Testis (tissue), 3 donors: ENCODE results near the gene TLN1. TPM values are rescaled to one million over a fixed set of nuclear protein-coding genes. Genes with fewer than 3 reads are reported as not detected.

Experiments used
- DNase-seq: peaks from one replicate; pipeline ENCODE4 v3.0.0-alpha.2; 2019
- H3K27ac ChIP-seq, 2 donors: fragments of 200-600 bp; sonication (generic); one replicate each; pipeline ENCODE4 v1.5.1; 2019
- H3K27me3 ChIP-seq: fragments of 200-600 bp; sonication (generic); one replicate; pipeline ENCODE4 v1.5.1; 2019
- H3K36me3 ChIP-seq: fragments of 200-600 bp; sonication (generic); one replicate; pipeline ENCODE4 v1.5.1; 2017; ENCODE audit warnings: low read depth; ENCODE audit errors: missing control alignments
- H3K4me1 ChIP-seq: fragments of 200-600 bp; sonication (generic); one replicate; pipeline ENCODE4 v1.5.1; 2019
- H3K4me3 ChIP-seq, 2 donors: fragments of 200-600 bp; sonication (generic); one replicate each; pipeline ENCODE4 v1.5.1; 2017 to 2019
- H3K9me3 ChIP-seq: fragments of 200-600 bp; sonication (generic); one replicate; pipeline ENCODE4 v1.5.1; 2017
- POLR2A ChIP-seq: fragments of 450-650 bp; IDR thresholded peaks from one replicate; pipeline ENCODE4 v1.6.1; 2017; ENCODE audit warnings: antibody characterized with exemption, mild to moderate bottlenecking, moderate library complexity
- WGBS, 2 donors: methylation state at CpG; one replicate each; pipeline ENCODE4 v1.1.5; 2018; 5-methylcytosine and 5-hydroxymethylcytosine counted together
- intact Hi-C: fragments of 100-400 bp; cut with DNase I; formaldehyde crosslinking; loops from one replicate; pipeline ENCODE4 v1.15.1; 2023; ENCODE audit warnings: low total_unique reads
- polyA plus RNA-seq: library from polyadenylated mRNA; stranded (reverse); fragments of 350-450 nt; fragmentation: Illumina TruSeq; extraction: RNeasy Lipid Tissue Mini Kit (QIAGEN cat#74804); gene quantifications from one replicate; pipeline ENCODE4 v1.2.3, GENCODE V29; 2014; ENCODE audit warnings: low read depth, low replicate concordance; ENCODE audit not compliant: insufficient read depth
- total RNA-seq, 2 donors: library from RNA; depleted of rRNA; stranded (reverse); fragments of >200 nt; gene quantifications; one replicate each; pipeline ENCODE4 v1.2.3, GENCODE V29; 2016
- TF ChIP-seq, protein P1 (sequence below), 3 experiments: fragments of 450-650 bp in 2 of 3; fragments of 200-600 bp in 1 of 3; sonication (generic) in 1 of 3; IDR thresholded peaks; one replicate each; pipeline ENCODE4 v1.5.1; 2016 to 2019; ENCODE audit warnings: antibody characterized with exemption in 3 of 3, mild to moderate bottlenecking in 2 of 3, moderate library complexity in 1 of 3

Gene TLN1
- total and polyA plus RNA-seq, 3 donors from 2014 or later, result 134 to 201 (median 171) TPM

DNA sequence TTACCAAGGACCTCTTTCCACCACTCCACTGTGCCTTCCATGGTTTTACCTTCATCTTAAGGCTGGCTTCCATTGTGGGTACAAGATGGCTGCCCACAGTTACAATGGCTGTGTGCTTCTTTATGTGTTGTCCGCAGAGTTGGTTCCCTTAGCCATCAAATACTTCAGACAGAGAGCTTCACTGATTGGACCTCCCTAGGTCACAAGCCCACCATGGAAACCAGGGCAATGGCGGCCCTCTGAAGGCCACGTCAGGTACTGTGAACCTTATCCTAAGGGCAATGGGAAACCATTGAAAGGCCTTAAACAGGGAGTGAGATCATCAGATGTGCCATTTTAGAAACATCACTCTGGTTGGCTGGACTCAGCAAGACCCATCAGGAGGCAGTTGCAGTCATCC lies 64.1 kb downstream of the TLN1 start:
- no peak for DNase-seq
- Histone ChIP-seq H3K27me3 (no peaks in the 10 kb centered on the region), H3K9me3 (no peaks in the 10 kb centered on the region), H3K4me1 (peaks cover 6% of the 10 kb centered on the region), H3K4me3 (no peak overlapping the region), H3K36me3 (no peaks in the 10 kb centered on the region), H3K27ac (no peak overlapping the region)
- WGBS, 2 donors, result 93 to 94% methylated on average over 3 of the region's 3 CpGs
- TF ChIP-seq, protein P1, sequence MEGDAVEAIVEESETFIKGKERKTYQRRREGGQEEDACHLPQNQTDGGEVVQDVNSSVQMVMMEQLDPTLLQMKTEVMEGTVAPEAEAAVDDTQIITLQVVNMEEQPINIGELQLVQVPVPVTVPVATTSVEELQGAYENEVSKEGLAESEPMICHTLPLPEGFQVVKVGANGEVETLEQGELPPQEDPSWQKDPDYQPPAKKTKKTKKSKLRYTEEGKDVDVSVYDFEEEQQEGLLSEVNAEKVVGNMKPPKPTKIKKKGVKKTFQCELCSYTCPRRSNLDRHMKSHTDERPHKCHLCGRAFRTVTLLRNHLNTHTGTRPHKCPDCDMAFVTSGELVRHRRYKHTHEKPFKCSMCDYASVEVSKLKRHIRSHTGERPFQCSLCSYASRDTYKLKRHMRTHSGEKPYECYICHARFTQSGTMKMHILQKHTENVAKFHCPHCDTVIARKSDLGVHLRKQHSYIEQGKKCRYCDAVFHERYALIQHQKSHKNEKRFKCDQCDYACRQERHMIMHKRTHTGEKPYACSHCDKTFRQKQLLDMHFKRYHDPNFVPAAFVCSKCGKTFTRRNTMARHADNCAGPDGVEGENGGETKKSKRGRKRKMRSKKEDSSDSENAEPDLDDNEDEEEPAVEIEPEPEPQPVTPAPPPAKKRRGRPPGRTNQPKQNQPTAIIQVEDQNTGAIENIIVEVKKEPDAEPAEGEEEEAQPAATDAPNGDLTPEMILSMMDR (IDR thresholded peaks at IDR 0.05), result no peak
- intact Hi-C loops, result loop anchor here (10.0 kb wide), 1 partner anchor 57 kb away; no protein-coding TSS in a partner anchor

- DNase-seq, result no peak
- H3K4me3 ChIP-seq, result no peak overlapping the region
- H3K9me3 ChIP-seq, result no peaks in the 10 kb centered on the region
- H3K27me3 ChIP-seq, result no peaks in the 10 kb centered on the region
- H3K36me3 ChIP-seq, result no peaks in the 10 kb centered on the region
- 94 to 97% methylated on average over 5 of the region's 5 CpGs for WGBS, 2 donors
- peaks cover 8% of the 10 kb centered on the region for H3K4me1 ChIP-seq
- TF ChIP-seq, protein P1 (IDR thresholded peaks at IDR 0.05), result no peak
- TF ChIP-seq POLR2A, result no peak
- no peak overlapping the region for H3K27ac ChIP-seq
- intact Hi-C loops, result loop anchor here (10.0 kb wide), 1 partner anchor 58 kb away; no protein-coding TSS in a partner anchor
Measured at GRCh38 chr9:35666549-35666948, 65.4 kb downstream of the TLN1 start.

DNA sequence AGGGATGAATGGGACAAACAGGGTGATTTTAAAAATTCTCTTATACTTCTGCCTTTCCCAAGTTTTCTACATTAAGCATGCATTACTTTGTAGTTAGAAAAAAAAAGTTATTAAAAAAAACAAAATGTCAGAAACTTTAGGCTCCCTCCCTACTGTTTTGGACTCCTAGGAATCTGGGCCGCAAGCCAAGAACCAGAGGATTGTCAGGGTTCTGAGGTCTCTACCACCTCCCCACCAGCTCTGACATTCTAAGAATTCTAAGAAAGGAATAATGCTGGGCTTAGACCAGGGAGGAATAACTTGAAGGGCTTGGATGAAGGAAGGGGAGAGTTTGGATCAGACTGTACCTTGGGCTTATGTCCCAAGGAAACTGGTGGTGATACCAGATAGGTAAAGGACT lies 66.0 kb downstream of the TLN1 start:
- Histone ChIP-seq H3K36me3 (no peaks in the 10 kb centered on the region), H3K27ac (no peak overlapping the region), H3K9me3 (no peaks in the 10 kb centered on the region), H3K4me3 (no peak overlapping the region), H3K4me1 (peaks cover 13% of the 10 kb centered on the region), H3K27me3 (no peaks in the 10 kb centered on the region)
- no peak for TF ChIP-seq POLR2A
- TF ChIP-seq, protein P1 (IDR thresholded peaks at IDR 0.05), result no peak
- no peak for DNase-seq
- intact Hi-C loops, result loop anchor here (10.0 kb wide), 1 partner anchor 59 kb away; no protein-coding TSS in a partner anchor
- 63 to 64% methylated on average over 1 of the region's 1 CpG for WGBS, 2 donors

GRCh38 chr9:35665471-35665818 lies 66.5 kb downstream of the TLN1 start:
- no peaks in the 10 kb centered on the region for H3K27me3 ChIP-seq
- DNase-seq, result no peak
- H3K4me3 ChIP-seq, result peak overlapping the region; percentile 53 to 63
- H3K27ac ChIP-seq, result peak overlapping the region in 1 of 2 donors; percentile 37
- WGBS, 2 donors, result 21 to 24% methylated on average over 5 of the region's 5 CpGs
- H3K36me3 ChIP-seq, result no peaks in the 10 kb centered on the region
- no peak for TF ChIP-seq POLR2A
- TF ChIP-seq, protein P1 (IDR thresholded peaks at IDR 0.05), result no peak
- H3K9me3 ChIP-seq, result no peaks in the 10 kb centered on the region
- H3K4me1 ChIP-seq, result peaks cover 14% of the 10 kb centered on the region
- intact Hi-C loops, result loop anchor here (10.0 kb wide), 1 partner anchor 59 kb away; no protein-coding TSS in a partner anchor
